ENCODE data around the gene C4orf50. TPM values are rescaled to one million over a fixed set of nuclear protein-coding genes. Genes with fewer than 3 reads are reported as not detected.

C4orf50 gene
- polyA plus RNA-seq, 4 donors, result 0.04 to 0.49 TPM; not detected in 2

DNA sequence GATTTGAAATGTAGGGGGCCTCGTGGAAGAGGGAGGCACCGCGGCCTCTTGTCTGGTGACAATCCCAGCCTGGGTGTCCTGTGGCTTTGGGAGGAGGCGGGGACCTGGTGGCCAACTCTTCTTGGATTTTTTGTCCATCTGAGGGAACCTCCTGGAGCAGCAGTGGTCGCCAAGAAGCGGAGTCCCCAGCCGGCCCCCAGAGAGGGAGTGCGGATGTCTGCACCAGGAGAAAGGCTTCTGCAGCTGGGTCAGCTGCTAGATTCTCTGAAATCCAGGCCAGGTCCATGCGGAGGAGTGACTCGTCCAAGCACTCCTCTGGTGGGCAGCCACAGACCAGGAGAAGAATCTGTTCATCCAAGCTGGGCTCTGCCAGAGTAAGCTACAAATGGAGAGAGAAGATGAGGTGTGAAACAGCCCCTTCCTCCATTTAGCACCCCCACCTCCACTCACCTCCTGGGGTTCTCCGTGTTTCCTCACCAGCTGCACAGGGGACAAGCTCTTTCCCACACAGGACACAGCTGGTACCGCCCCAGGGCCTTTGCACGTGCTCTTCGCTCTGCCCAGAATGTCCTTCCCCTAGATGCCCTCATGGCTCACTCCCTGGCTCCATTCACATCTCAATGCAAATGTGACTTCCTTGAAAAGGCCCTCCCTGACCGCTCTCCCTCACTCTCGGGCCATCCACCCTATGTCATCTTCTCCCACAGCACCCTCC is 27.6 kb downstream of the C4orf50 start:
- Histone ChIP-seq H3K4me3 (ENCODE audit: low read depth in 1 of 3, low read length in 3 of 3) (no peak overlapping the region), H3K36me3 (ENCODE audit: control insufficient read depth in 3 of 3, insufficient read depth in 2 of 3, low read depth in 1 of 3, low read length in 3 of 3) (no peaks in the 10 kb centered on the region), H3K27me3 (ENCODE audit: control insufficient read depth in 3 of 3, insufficient read depth in 3 of 3, low read length in 3 of 3) (no peaks in the 10 kb centered on the region), H3K9me3 (ENCODE audit: control insufficient read depth in 2 of 2, insufficient read depth in 1 of 2, low read depth in 1 of 2, low read length in 1 of 2) (no peaks in the 10 kb centered on the region), H3K27ac (ENCODE audit: low read depth in 1 of 3, low read length in 2 of 3) (no peak overlapping the region), H3K4me1 (ENCODE audit: control insufficient read depth in 3 of 3, insufficient read depth in 2 of 3, low read depth in 1 of 3, low read length in 2 of 3) (no peaks in the 10 kb centered on the region)
- FAIRE-seq, result no peak
- DNase-seq, result no peak
- WGBS, 3 donors, result 83 to 88% (median 85%) methylated on average over 16 of the region's 16 CpGs

DNA sequence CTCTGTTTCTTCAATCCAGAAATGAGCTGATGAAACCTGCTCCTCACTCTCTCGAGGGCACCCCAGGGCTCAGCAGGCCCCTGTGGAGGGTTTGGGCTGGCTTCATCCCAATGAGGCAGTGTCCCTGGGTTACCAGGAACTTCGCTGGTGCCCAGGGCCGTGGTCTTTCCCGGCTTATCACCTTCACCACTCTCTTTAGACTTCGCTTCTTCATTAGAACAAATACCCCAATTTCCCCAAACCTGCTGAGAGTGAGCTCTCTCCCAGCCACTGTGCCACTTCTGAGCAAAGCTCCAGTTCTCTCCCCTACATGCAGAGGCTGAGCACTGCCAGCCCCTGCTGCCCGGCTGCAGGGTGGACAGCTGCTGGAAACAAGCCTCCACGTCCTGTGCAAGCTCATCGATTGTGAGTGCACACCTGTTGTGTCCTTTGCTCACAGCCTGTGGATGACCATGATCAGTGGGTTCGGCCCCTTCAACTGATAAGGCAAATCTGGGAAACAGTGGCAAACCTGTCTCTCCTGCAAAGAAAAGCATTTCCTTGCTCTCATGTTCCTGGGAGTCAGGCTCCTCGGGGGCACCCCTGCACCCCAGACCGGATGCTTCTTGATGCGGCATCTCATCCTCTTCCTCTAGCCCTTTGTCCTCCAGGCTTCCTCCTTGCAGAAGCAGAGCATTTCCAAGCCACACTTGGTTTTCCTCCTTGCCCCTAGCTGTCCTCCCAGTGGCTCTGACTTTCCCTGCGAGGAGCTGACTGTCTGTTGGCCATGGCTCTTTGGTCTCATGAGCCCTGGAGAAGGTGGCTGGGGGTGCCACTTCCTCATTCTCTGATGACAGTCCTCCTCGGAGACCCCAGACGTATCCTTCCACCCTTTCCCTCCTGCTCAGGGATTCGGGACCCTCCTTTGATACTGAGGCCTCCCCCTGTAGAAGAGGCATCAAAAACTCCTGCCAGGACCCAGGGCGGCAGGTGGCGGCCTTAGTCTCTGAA is 28.7 kb downstream of the C4orf50 start:
- no peaks in the 10 kb centered on the region for H3K9me3 ChIP-seq (ENCODE audit: control insufficient read depth in 2 of 2, insufficient read depth in 1 of 2, low read depth in 1 of 2, low read length in 1 of 2)
- H3K36me3 ChIP-seq (ENCODE audit: control insufficient read depth in 3 of 3, insufficient read depth in 2 of 3, low read depth in 1 of 3, low read length in 3 of 3), result no peaks in the 10 kb centered on the region
- H3K27me3 ChIP-seq (ENCODE audit: control insufficient read depth in 3 of 3, insufficient read depth in 3 of 3, low read length in 3 of 3), result no peaks in the 10 kb centered on the region
- DNase-seq, result no peak
- FAIRE-seq, result no peak
- whole genome bisulfite sequencing, 3 donors, result 68 to 73% (median 69%) methylated on average over 18 of the region's 18 CpGs
- no peak overlapping the region for H3K4me3 ChIP-seq (ENCODE audit: low read depth in 1 of 3, low read length in 3 of 3)
- no peaks in the 10 kb centered on the region for H3K4me1 ChIP-seq (ENCODE audit: control insufficient read depth in 3 of 3, insufficient read depth in 2 of 3, low read depth in 1 of 3, low read length in 2 of 3)
- no peak overlapping the region for H3K27ac ChIP-seq (ENCODE audit: low read depth in 1 of 3, low read length in 2 of 3)

DNA sequence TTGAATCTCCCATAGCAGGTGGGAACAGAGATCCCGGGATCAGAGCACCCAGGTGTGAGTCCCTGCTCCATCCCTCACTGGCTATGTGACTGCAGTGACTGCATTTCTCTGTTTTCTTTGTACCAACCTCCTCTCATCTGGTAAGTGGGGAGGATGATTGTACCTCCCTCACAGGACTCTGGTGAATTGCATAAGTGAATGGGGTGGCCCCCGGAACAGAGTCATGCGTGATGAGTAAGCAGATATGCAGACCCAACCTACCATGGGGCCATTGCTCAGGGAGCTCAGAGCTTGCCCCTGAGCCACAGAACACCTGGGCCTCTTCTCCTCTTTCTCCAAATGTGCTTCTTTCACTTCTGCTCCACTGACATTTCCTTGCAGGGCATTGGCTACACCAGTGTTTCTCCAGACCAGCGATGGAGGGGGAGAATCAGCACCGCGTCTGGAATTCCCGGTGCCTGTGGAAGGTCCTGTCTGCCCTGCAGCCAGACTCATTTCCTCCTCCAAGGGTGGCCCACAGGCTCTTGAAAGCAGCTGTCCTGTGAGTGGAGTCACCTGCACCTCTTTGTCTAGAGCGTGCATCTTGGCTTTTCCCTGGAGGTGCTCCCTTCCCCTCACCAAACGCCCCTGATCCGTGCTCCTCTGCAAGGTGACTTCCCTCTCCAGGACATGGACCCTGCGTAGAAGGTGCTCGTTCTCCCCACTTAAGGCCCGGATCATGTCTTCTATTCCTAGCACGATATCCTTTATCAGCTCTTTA is 30.0 kb downstream of the C4orf50 start:
- no peaks in the 10 kb centered on the region for H3K4me1 ChIP-seq (ENCODE audit: control insufficient read depth in 3 of 3, insufficient read depth in 2 of 3, low read depth in 1 of 3, low read length in 2 of 3)
- no peak overlapping the region for H3K4me3 ChIP-seq (ENCODE audit: low read depth in 1 of 3, low read length in 3 of 3)
- H3K27ac ChIP-seq (ENCODE audit: low read depth in 1 of 3, low read length in 2 of 3), result no peak overlapping the region
- no peaks in the 10 kb centered on the region for H3K36me3 ChIP-seq (ENCODE audit: control insufficient read depth in 3 of 3, insufficient read depth in 2 of 3, low read depth in 1 of 3, low read length in 3 of 3)
- no peaks in the 10 kb centered on the region for H3K27me3 ChIP-seq (ENCODE audit: control insufficient read depth in 3 of 3, insufficient read depth in 3 of 3, low read length in 3 of 3)
- no peak for FAIRE-seq
- DNase-seq, result no peak
- 77 to 81% (median 79%) methylated on average over 14 of the region's 14 CpGs for WGBS, 3 donors
- H3K9me3 ChIP-seq (ENCODE audit: control insufficient read depth in 2 of 2, insufficient read depth in 1 of 2, low read depth in 1 of 2, low read length in 1 of 2), result peaks cover 0 to 4% of the 10 kb centered on the region in 2 donors

DNA sequence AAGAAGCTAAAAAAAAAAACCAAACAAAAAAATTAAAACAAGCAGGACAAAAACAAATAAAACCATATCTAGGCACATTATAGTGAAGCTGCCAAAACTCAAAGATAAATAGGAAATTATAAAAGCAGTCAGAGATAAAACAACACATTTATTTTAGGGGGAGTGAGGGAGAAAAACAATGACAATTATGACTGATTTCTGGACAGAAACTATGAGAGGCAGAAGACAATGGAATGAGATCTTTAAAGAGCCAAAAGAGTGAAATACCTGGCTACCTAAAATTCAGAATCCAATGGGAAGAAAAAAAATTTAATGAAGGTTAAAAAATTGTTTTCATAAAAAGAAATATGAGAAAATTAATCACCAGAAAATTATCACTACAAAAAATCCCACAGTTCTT is 33.4 kb downstream of the C4orf50 start:
- no peaks in the 10 kb centered on the region for H3K36me3 ChIP-seq (ENCODE audit: control insufficient read depth in 3 of 3, insufficient read depth in 2 of 3, low read depth in 1 of 3, low read length in 3 of 3)
- peaks cover 0 to 4% of the 10 kb centered on the region in 2 donors for H3K9me3 ChIP-seq (ENCODE audit: control insufficient read depth in 2 of 2, insufficient read depth in 1 of 2, low read depth in 1 of 2, low read length in 1 of 2)
- no peak for DNase-seq
- no peak for FAIRE-seq
- H3K27me3 ChIP-seq (ENCODE audit: control insufficient read depth in 3 of 3, insufficient read depth in 3 of 3, low read length in 3 of 3), result no peaks in the 10 kb centered on the region
- H3K4me1 ChIP-seq (ENCODE audit: control insufficient read depth in 3 of 3, insufficient read depth in 2 of 3, low read depth in 1 of 3, low read length in 2 of 3), result no peaks in the 10 kb centered on the region
- H3K27ac ChIP-seq (ENCODE audit: low read depth in 1 of 3, low read length in 2 of 3), result no peak overlapping the region
- no peak overlapping the region for H3K4me3 ChIP-seq (ENCODE audit: low read depth in 1 of 3, low read length in 3 of 3)

DNA sequence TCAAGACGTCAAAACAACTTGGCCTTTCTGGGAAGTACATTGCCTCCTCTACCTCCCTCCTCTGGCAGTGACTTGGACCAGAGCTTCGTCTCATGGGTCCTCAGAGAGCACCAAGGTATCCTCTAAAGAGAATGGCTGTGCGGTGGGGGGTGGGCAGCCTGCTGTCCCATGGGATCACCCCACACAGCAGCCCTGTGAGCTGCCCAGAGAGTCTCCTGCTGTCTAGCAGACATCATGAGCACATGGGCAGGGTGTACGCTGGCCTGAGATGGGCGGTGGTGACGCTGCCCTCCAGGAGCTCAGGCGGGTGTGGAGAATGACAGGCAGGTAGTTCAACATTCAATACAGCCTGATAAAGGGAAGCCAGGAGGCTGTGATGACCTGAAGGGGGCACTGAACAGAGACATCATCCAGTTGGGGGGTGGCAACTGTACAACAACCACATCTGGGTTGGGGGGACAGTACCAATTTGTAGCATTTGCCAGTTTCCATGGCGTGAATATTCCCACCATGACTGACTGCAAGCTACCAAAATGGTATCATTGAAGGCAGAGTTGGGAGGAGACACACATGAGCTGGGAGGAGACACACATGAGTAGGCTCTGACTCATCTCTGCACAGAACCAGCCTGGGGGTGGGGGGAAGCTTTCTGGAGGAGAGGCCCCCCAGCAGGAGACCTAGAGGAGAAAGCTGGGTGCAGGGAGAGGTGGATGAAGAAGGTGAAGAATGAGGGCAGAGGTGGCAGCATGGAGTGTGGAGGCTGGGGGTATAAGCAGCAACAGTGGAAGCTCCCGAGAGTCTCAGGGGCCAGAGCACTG is 35.9 kb downstream of the C4orf50 start:
- H3K27ac ChIP-seq (ENCODE audit: low read depth in 1 of 3, low read length in 2 of 3), result no peak overlapping the region
- no peaks in the 10 kb centered on the region for H3K36me3 ChIP-seq (ENCODE audit: control insufficient read depth in 3 of 3, insufficient read depth in 2 of 3, low read depth in 1 of 3, low read length in 3 of 3)
- H3K27me3 ChIP-seq (ENCODE audit: control insufficient read depth in 3 of 3, insufficient read depth in 3 of 3, low read length in 3 of 3), result no peaks in the 10 kb centered on the region
- H3K4me3 ChIP-seq (ENCODE audit: low read depth in 1 of 3, low read length in 3 of 3), result no peak overlapping the region
- WGBS, 3 donors, result 68 to 78% (median 76%) methylated on average over 9 of the region's 9 CpGs
- peaks cover 0 to 4% of the 10 kb centered on the region in 2 donors for H3K9me3 ChIP-seq (ENCODE audit: control insufficient read depth in 2 of 2, insufficient read depth in 1 of 2, low read depth in 1 of 2, low read length in 1 of 2)
- no peaks in the 10 kb centered on the region for H3K4me1 ChIP-seq (ENCODE audit: control insufficient read depth in 3 of 3, insufficient read depth in 2 of 3, low read depth in 1 of 3, low read length in 2 of 3)
- DNase-seq, result no peak
- no peak for FAIRE-seq

DNA sequence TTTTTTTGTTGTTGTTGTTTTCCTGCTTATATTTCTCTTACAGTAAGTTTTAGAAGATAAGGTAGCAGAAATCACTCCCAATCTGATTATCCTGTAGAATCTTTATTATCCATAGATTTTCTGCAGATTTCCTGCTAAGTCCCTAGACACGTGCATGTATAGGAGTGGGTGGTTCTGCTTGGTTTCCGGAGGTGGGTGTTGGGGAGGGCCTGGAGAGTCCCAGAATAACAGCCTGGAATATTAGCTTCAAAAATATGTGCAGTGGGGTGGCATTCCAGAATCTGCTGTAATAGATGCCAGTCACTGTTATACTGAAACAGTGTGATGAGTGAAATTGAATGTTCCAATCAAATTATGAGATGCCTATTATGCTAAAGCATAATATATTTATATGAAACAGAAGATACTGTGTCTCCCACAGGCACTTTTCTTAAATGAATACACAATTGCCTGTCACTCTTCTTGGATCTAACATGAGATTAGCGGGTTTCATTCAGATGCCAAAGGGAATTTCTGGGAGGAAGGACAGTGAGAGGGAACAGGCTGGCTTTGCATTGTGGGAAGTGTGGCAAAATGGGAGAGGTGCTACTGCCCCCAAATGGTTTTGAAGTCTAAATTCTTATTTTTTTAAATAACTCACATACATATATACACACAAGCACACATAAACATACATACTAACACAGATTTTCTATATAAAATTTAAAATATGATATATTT is 37.6 kb downstream of the C4orf50 start:
- H3K27ac ChIP-seq (ENCODE audit: low read depth in 1 of 3, low read length in 2 of 3), result no peak overlapping the region
- peaks cover 0 to 4% of the 10 kb centered on the region in 2 donors for H3K9me3 ChIP-seq (ENCODE audit: control insufficient read depth in 2 of 2, insufficient read depth in 1 of 2, low read depth in 1 of 2, low read length in 1 of 2)
- peaks cover 0 to 2% (median 0%) of the 10 kb centered on the region in 3 donors for H3K27me3 ChIP-seq (ENCODE audit: control insufficient read depth in 3 of 3, insufficient read depth in 3 of 3, low read length in 3 of 3)
- no peaks in the 10 kb centered on the region for H3K36me3 ChIP-seq (ENCODE audit: control insufficient read depth in 3 of 3, insufficient read depth in 2 of 3, low read depth in 1 of 3, low read length in 3 of 3)
- no peak overlapping the region for H3K4me3 ChIP-seq (ENCODE audit: low read depth in 1 of 3, low read length in 3 of 3)
- H3K4me1 ChIP-seq (ENCODE audit: control insufficient read depth in 3 of 3, insufficient read depth in 2 of 3, low read depth in 1 of 3, low read length in 2 of 3), result no peaks in the 10 kb centered on the region
- 47 to 55% (median 51%) methylated on average over 3 of the region's 3 CpGs for WGBS, 3 donors
- FAIRE-seq (no peak), DNase-seq (no peak)

DNA sequence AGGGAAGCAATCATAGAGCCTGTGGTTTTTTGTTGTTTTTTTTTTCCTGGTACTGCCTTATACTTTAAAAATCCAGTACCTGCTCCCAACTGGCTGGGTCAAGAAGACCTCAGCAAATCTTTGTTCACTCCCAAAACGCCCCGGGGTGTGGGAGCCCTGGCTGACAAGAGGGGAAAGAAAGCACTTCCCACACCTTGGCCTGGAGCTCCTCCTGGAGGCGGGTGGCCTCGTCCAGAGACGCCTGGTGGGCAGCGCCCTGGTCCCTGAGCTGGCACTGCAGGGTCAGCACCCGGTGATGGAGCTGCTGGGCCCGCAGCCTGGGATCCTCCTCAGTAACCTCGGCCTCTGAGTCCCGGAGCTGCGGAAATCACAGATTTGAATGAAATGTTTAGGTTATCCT is 38.2 kb downstream of the C4orf50 start:
- H3K4me3 ChIP-seq (ENCODE audit: low read depth in 1 of 3, low read length in 3 of 3), result no peak overlapping the region
- FAIRE-seq (no peak), DNase-seq (no peak)
- 18 to 28% (median 23%) methylated on average over 11 of the region's 11 CpGs for WGBS, 3 donors
- H3K9me3 ChIP-seq (ENCODE audit: control insufficient read depth in 2 of 2, insufficient read depth in 1 of 2, low read depth in 1 of 2, low read length in 1 of 2), result peaks cover 0 to 4% of the 10 kb centered on the region in 2 donors
- no peak overlapping the region for H3K27ac ChIP-seq (ENCODE audit: low read depth in 1 of 3, low read length in 2 of 3)
- no peaks in the 10 kb centered on the region for H3K4me1 ChIP-seq (ENCODE audit: control insufficient read depth in 3 of 3, insufficient read depth in 2 of 3, low read depth in 1 of 3, low read length in 2 of 3)
- no peaks in the 10 kb centered on the region for H3K36me3 ChIP-seq (ENCODE audit: control insufficient read depth in 3 of 3, insufficient read depth in 2 of 3, low read depth in 1 of 3, low read length in 3 of 3)
- H3K27me3 ChIP-seq (ENCODE audit: control insufficient read depth in 3 of 3, insufficient read depth in 3 of 3, low read length in 3 of 3), result peaks cover 0 to 2% (median 0%) of the 10 kb centered on the region in 3 donors
